Measurements from ENCODE around the gene WARS2.

The WARS2 gene

DNA sequence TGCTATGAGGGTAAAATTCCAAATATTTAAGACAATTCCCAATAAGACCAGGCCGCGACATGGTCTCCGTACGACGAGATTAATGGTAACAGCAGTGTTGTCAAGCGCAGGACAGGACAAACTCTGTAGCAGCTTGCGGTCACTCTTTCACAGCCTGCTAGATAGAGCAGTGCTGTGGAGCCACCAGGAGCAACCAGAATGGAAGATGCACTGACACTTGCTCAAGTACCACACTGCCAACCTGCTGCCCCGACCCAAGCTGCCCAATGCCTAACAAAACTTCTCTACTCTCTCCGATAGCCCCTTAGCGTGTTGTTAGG is 636 bp downstream of the WARS2 start:
- TF ChIP-seq, protein P1, sequence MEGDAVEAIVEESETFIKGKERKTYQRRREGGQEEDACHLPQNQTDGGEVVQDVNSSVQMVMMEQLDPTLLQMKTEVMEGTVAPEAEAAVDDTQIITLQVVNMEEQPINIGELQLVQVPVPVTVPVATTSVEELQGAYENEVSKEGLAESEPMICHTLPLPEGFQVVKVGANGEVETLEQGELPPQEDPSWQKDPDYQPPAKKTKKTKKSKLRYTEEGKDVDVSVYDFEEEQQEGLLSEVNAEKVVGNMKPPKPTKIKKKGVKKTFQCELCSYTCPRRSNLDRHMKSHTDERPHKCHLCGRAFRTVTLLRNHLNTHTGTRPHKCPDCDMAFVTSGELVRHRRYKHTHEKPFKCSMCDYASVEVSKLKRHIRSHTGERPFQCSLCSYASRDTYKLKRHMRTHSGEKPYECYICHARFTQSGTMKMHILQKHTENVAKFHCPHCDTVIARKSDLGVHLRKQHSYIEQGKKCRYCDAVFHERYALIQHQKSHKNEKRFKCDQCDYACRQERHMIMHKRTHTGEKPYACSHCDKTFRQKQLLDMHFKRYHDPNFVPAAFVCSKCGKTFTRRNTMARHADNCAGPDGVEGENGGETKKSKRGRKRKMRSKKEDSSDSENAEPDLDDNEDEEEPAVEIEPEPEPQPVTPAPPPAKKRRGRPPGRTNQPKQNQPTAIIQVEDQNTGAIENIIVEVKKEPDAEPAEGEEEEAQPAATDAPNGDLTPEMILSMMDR (IDR thresholded peaks at IDR 0.05; ENCODE audit: borderline replicate concordance, control extremely low read depth, extremely low read depth, insufficient read depth, missing control alignments) = no peak
- in situ Hi-C loops (cut with MboI; ENCODE audit: low sequenced_read_pairs, unreplicated experiment) = no loop called here
- no peak for DNase-seq (ENCODE audit: low spot score)

DNA sequence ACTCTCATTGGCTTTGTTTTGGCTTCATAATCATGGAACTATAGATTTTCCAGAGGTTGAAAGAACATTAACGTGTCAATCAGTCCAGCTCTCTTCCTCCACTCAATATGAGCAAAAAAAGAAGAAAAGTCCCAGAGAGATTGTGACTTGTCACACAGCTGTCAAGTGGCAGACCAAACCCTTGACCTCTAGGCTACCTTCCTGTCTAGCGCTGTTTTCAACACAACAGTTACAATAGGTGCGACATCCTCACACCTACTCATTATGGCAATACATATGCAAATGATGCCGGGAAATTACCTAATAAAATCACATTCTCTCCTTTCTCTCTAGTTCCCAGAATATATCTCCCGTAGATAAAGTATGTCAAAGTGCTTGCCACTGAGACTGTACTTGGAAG is 1.1 kb downstream of the WARS2 start:
- TF ChIP-seq, protein P1 (IDR thresholded peaks at IDR 0.05; ENCODE audit: borderline replicate concordance, control extremely low read depth, extremely low read depth, insufficient read depth, missing control alignments) = no peak
- in situ Hi-C loops (cut with MboI; ENCODE audit: low sequenced_read_pairs, unreplicated experiment) = no loop called here
- peak; percentile 43 for DNase-seq (ENCODE audit: low spot score)

DNA sequence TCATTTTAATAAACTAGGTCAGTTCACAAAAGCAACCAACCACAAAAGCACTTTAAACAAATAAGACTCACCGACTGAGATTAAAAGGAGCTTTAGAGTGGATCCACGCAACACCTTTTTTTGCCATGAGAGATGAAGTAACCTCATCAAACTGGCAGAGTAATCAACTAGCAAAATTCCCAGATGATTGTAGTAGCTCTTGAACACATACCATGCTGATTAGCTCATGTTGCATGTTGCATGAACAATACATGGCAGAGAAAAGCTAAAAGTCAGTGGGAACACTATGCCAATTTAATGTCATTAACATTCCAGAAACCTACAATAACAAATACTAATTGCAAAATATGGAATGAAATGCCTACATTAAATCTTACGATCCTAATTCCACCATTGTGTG is 4.1 kb downstream of the WARS2 start:
- in situ Hi-C loops (cut with MboI; ENCODE audit: low sequenced_read_pairs, unreplicated experiment) = no loop called here
- TF ChIP-seq, protein P1 (IDR thresholded peaks at IDR 0.05; ENCODE audit: borderline replicate concordance, control extremely low read depth, extremely low read depth, insufficient read depth, missing control alignments) = no peak
- DNase-seq (ENCODE audit: low spot score) = no peak

DNA sequence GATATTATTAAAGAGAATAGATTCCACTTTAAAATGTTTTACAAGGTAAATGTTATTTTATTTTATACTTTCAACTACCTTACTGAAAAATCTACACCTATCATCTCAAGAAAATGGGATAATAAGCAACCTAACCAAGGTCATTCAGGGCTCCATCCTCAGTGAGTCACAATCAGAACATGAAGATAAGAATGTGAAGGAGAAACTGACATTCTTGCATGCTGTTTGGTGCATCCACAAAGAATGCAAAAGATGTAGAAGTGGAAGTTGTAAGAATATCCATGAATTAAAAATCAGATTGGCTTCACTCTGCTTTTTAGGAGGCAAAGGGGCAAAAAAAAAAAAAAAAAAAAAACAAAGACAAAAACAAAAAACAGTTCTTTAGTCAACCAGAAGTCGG is 6.5 kb downstream of the WARS2 start:
- DNase-seq (ENCODE audit: low spot score) = no peak
- TF ChIP-seq, protein P1 (IDR thresholded peaks at IDR 0.05; ENCODE audit: borderline replicate concordance, control extremely low read depth, extremely low read depth, insufficient read depth, missing control alignments) = no peak
- in situ Hi-C loops (cut with MboI; ENCODE audit: low sequenced_read_pairs, unreplicated experiment) = no loop called here

DNA sequence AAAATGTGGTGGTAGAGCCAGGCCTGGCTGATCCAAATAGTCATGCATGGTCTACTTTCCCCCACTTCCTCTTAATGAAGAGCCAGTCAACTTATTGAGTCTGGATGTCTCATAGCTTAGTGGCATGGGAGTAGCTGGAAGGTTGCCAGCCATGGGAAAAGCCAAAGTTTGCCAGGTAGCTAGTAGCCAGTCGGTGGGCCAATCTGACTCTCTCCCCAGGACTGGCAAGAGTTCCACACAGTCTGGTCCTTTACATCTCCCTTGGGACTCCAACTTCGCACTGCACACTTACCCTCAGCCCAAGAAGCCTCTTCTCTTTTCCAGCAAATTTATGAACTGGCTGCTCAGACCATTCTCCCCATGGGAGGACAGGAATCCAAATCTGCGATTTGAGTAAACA is 8.3 kb downstream of the WARS2 start:
- in situ Hi-C loops (cut with MboI; ENCODE audit: low sequenced_read_pairs, unreplicated experiment) = no loop called here
- TF ChIP-seq, protein P1 (IDR thresholded peaks at IDR 0.05; ENCODE audit: borderline replicate concordance, control extremely low read depth, extremely low read depth, insufficient read depth, missing control alignments) = no peak
- no peak for DNase-seq (ENCODE audit: low spot score)

DNA sequence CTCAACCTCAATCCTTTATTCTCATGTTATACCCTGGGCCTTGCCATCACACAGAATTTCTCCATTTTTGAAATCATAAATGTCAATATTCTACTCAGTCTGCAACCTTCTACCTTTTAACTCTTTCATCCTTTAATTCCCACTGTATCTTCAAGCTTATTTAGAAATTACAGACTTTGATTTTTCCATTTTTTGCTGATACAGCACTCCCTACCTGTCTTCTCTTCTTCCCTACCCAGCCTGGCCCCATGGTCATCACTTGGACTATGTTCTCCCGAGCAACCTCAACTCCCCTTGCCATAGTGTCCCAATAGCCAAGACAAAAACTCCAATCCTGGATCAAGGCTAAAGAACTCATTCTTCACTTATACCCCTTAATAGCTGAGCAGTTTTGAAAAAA is 14.6 kb downstream of the WARS2 start:
- in situ Hi-C loops (cut with MboI; ENCODE audit: low sequenced_read_pairs, unreplicated experiment) = no loop called here

More for the DNA sequence above, 14.6 kb downstream of the WARS2 start:
- TF ChIP-seq, protein P1 (IDR thresholded peaks at IDR 0.05; ENCODE audit: borderline replicate concordance, control extremely low read depth, extremely low read depth, insufficient read depth, missing control alignments) = no peak
- DNase-seq (ENCODE audit: low spot score) = no peak

All from GM13976 (cell line).